Upper lobe of left lung (tissue), 6 donors: Measurements from ENCODE around the gene CMPK2. TPM values are rescaled to one million over a fixed set of nuclear protein-coding genes. Genes with fewer than 3 reads are reported as not detected.

Experiments used
- ATAC-seq, 2 donors: fragments of 200-7000 bp; cut with Tn5 transposase; one replicate each; pipeline ENCODE4 v1.9.1; 2022; ENCODE audit warnings: mild to moderate bottlenecking in 2 of 2, moderate library complexity in 2 of 2; ENCODE audit not compliant: low FRiP score in 2 of 2
- DNase-seq, 2 donors: peaks; one replicate each; pipeline ENCODE4 v3.0.0-alpha.2; 2019 to 2020
- H3K27ac ChIP-seq, 4 donors: fragments of 200-600 bp; sonication (generic); one replicate each; pipeline ENCODE4 v1.5.1; 2016 to 2019
- H3K27me3 ChIP-seq, 4 donors: fragments of 200-600 bp; sonication (generic); one replicate each; pipeline ENCODE4 v1.5.1; 2017 to 2019
- H3K36me3 ChIP-seq, 4 donors: fragments of 200-600 bp; sonication (generic); one replicate each; pipeline ENCODE4 v1.5.1; 2016 to 2019
- H3K4me1 ChIP-seq, 4 donors: fragments of 200-600 bp; sonication (generic); one replicate each; pipeline ENCODE4 v1.5.1; 2018 to 2019
- H3K4me3 ChIP-seq, 4 donors: fragments of 200-600 bp; sonication (generic); one replicate each; pipeline ENCODE4 v1.5.1; 2017 to 2019; ENCODE audit warnings: mild to moderate bottlenecking in 2 of 4, moderate library complexity in 1 of 4
- H3K9me3 ChIP-seq, 4 donors: fragments of 200-600 bp; sonication (generic); one replicate each; pipeline ENCODE4 v1.5.1; 2018 to 2019
- CTCF ChIP-seq, 6 experiments: fragments of 450-650 bp in 4 of 6; fragments of 200-600 bp in 2 of 6; sonication (generic) in 2 of 6; IDR thresholded peaks; one replicate each; pipeline ENCODE4 v1.5.1; 2016 to 2019; ENCODE audit warnings: antibody characterized with exemption in 6 of 6
- EP300 ChIP-seq, 4 donors: sonication (generic); formaldehyde crosslinking; IDR thresholded peaks; one replicate each; pipeline ENCODE4 v1.5.1; 2017; ENCODE audit warnings: antibody characterized with exemption in 4 of 4, control low read depth in 2 of 4
- POLR2A ChIP-seq, 4 donors: fragments of 450-650 bp; IDR thresholded peaks; one replicate each; pipeline ENCODE4 v1.5.1; 2016 to 2017; ENCODE audit warnings: antibody characterized with exemption in 4 of 4, mild to moderate bottlenecking in 2 of 4
- POLR2AphosphoS5 ChIP-seq, 2 donors: sonication (generic); formaldehyde crosslinking; IDR thresholded peaks; one replicate each; pipeline ENCODE4 v1.5.1; 2017; ENCODE audit warnings: antibody characterized with exemption in 2 of 2
- WGBS, 2 donors: methylation state at CpG; one replicate each; pipeline ENCODE4 v1.1.5; 2017 to 2018; 5-methylcytosine and 5-hydroxymethylcytosine counted together
- total RNA-seq, 6 donors: library from RNA; depleted of rRNA in 4 of 6; stranded (reverse); fragments of >200 nt in 4 of 6; gene quantifications; one replicate each; pipeline versions ENCODE4 v1.1.0 to v1.2.1, GENCODE V29; 2016 to 2021
- donor health status: DM: no; HTN: no; CAD: no; lungs with moderate emphysema.
- donor health status: DM: no; HTN: yes; CAD: no; lungs with severe emphysema.

Gene CMPK2
- total RNA-seq, 6 donors from 2014 or later = 18.0 to 37.2 (median 20.7) TPM

DNA sequence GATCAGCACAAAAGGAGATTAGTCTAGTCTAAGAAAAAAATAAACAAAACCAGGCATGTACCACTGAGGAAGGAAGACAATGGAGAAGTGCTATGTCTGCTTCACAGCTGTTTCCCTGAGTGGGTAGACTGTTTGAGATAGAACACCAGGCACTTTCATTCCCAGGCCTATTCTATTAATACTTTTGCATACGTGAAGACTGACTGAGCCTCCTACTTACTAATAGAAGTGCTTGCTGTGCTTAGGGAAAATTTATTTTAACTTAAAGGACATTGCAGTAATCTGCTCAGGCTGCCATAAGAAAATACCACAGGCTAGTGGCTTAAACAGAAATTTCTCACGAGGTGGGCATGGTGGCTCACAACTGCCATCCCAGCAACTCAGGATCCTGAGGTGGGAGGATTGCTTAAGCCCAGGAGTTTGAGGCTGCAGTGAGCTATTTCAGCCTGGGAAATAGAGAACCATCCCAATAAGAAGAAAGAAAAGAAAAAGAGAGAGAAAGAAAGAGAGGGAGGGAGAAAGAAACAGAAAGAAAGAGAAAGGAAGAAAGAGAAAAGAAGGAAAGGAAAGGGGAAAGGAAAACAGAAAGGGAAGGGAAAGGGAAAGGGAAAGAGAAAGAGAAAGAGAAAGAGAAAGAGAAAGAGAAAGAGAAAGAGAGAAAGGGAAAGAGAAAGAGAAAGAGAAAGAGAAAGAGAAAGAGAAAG is 33.0 kb downstream of the CMPK2 start:
- H3K27me3 ChIP-seq = no peaks in the 10 kb centered on the region
- TF ChIP-seq EP300 (IDR thresholded peaks at IDR 0.05) (no peak), POLR2A (IDR thresholded peaks at IDR 0.05) (no peak), POLR2AphosphoS5 (IDR thresholded peaks at IDR 0.05) (no peak)
- no peak for ATAC-seq
- no peak overlapping the region for H3K4me3 ChIP-seq
- H3K36me3 ChIP-seq = no peaks in the 10 kb centered on the region
- peaks cover 0 to 5% (median under 1%) of the 10 kb centered on the region in 4 donors for H3K4me1 ChIP-seq
- 51 to 59% methylated on average over 2 of the region's 2 CpGs for WGBS, 2 donors
- H3K27ac ChIP-seq = peak overlapping the region; percentile 12 to 55 (median 28)
- DNase-seq = no peak
- peaks cover 4 to 12% (median 10%) of the 10 kb centered on the region in 4 donors for H3K9me3 ChIP-seq

GRCh38 chr2:6831229-6831628 is 34.5 kb downstream of the CMPK2 start:
- H3K9me3 ChIP-seq = peaks cover 4 to 12% (median 10%) of the 10 kb centered on the region in 4 donors
- no peak for DNase-seq
- H3K27ac ChIP-seq = no peak overlapping the region
- H3K4me1 ChIP-seq = peaks cover 0 to 18% (median 10%) of the 10 kb centered on the region in 4 donors
- no peak for ATAC-seq
- no peak overlapping the region for H3K4me3 ChIP-seq
- WGBS, 2 donors = 72 to 82% methylated on average over 1 of the region's 1 CpG
- H3K36me3 ChIP-seq = no peaks in the 10 kb centered on the region
- no peaks in the 10 kb centered on the region for H3K27me3 ChIP-seq
- TF ChIP-seq POLR2A (IDR thresholded peaks at IDR 0.05) = no peak

- peak overlapping the region in 1 of 4 donors; percentile 28 for H3K27ac ChIP-seq
- no peaks in the 10 kb centered on the region for H3K36me3 ChIP-seq
- no peak for DNase-seq
- H3K9me3 ChIP-seq = peaks cover 4 to 12% (median 10%) of the 10 kb centered on the region in 4 donors
- H3K4me1 ChIP-seq = peaks cover 0 to 18% (median 11%) of the 10 kb centered on the region in 4 donors
- peak in 1 of 2 donors; percentile 75 for ATAC-seq
- H3K4me3 ChIP-seq = no peak overlapping the region
- 4 to 10% methylated on average over 2 of the region's 2 CpGs for WGBS, 2 donors
- TF ChIP-seq EP300 (IDR thresholded peaks at IDR 0.05) (no peak), POLR2A (IDR thresholded peaks at IDR 0.05) (no peak), POLR2AphosphoS5 (IDR thresholded peaks at IDR 0.05) (no peak), CTCF (IDR thresholded peaks at IDR 0.05) (peak in 5 of 6 experiments; percentile 22 to 61 (median 48))
- no peaks in the 10 kb centered on the region for H3K27me3 ChIP-seq
These were observed 37.5 kb downstream of the CMPK2 start for GRCh38 chr2:6828299-6828584.

GRCh38 chr2:6827566-6828298 is 38.0 kb downstream of the CMPK2 start:
- 65 to 75% methylated on average over 5 of the region's 5 CpGs for WGBS, 2 donors
- peaks cover 4 to 12% (median 10%) of the 10 kb centered on the region in 4 donors for H3K9me3 ChIP-seq
- peaks cover 0 to 18% (median 11%) of the 10 kb centered on the region in 4 donors for H3K4me1 ChIP-seq
- ATAC-seq (peak in 1 of 2 donors; percentile 47), DNase-seq (no peak)
- no peak overlapping the region for H3K4me3 ChIP-seq
- no peak for TF ChIP-seq POLR2A (IDR thresholded peaks at IDR 0.05)
- no peak for TF ChIP-seq POLR2AphosphoS5 (IDR thresholded peaks at IDR 0.05)
- no peak for TF ChIP-seq CTCF (IDR thresholded peaks at IDR 0.05)
- no peak for TF ChIP-seq EP300 (IDR thresholded peaks at IDR 0.05)
- H3K27me3 ChIP-seq = no peaks in the 10 kb centered on the region
- H3K36me3 ChIP-seq = no peaks in the 10 kb centered on the region
- H3K27ac ChIP-seq = peak overlapping the region in 1 of 4 donors; percentile 28

GRCh38 chr2:6826081-6826913 is 39.4 kb downstream of the CMPK2 start:
- TF ChIP-seq CTCF (IDR thresholded peaks at IDR 0.05) (peak; percentile 61 to 86 (median 70)), POLR2AphosphoS5 (IDR thresholded peaks at IDR 0.05) (no peak), EP300 (IDR thresholded peaks at IDR 0.05) (no peak), POLR2A (IDR thresholded peaks at IDR 0.05) (no peak)
- peak; percentile 78 to 85 for ATAC-seq
- Histone ChIP-seq H3K27me3 (no peaks in the 10 kb centered on the region), H3K27ac (no peak overlapping the region), H3K4me3 (no peak overlapping the region), H3K36me3 (no peaks in the 10 kb centered on the region), H3K9me3 (peaks cover 3 to 10% (median 6%) of the 10 kb centered on the region in 4 donors), H3K4me1 (peaks cover 0 to 18% (median 11%) of the 10 kb centered on the region in 4 donors)
- DNase-seq = peak in 1 of 2 donors; percentile 32
- WGBS, 2 donors = 54 to 58% methylated on average over 4 of the region's 4 CpGs
